ENCODE results near the gene SLC25A41. TPM values are rescaled to one million over a fixed set of nuclear protein-coding genes. Genes with fewer than 3 reads are reported as not detected.
A peak's percentile ranks its signal among the peaks of the same experiment; 100 is the strongest.

Gene SLC25A41
- total and polyA plus RNA-seq, 2 of the 13 experiments (the other 11 are each of a cell fraction or from before 2014, with no cell fraction given): 0.33 to 0.95 TPM

DNA sequence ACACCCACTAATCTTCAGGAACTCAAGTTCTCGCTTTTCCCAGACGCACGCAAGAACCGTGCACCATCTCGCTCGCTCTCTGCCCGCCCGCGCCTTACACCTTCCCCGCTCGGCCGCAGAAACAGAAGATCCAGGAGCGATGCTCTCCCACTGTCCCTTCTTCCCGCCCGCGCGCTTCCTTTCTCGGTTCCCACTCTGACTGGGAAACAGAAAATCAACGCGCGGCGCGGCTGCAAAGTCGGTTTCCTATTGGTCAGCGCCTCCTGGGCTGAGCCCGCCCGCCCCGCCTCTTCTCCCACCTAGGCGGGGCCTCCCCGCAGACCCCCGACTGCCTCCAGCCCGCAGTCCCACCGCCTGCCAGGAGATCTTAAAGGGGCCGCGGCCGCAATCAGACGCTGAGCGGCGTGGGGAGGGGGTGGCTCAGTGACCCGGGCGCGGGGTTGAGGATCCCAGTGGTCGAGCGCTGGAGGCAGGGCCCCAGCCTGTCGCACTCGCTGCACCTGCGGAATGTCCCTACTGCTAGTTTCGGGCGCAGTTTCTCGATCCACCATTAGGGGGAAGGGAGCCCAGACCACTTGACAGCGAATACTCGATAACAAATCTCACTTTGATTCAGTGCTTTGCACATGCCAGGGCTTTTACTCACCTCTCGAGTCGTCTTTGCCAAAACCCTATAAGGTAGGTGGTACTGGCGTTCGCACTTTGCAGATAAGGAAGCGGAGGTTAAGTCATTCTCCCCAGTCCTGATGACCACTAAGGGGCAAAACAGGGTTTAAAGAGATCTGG lies 26.7 kb upstream of the SLC25A41 start (continued):
- TF ChIP-seq ZNF318 (CRISPR knock-in tag; IDR thresholded peaks at IDR 0.05) (peak; percentile 42; the same call in 1 of the 2 replicates), TEF (CRISPR knock-in tag; IDR thresholded peaks at IDR 0.05) (0 out of 2 replicates have a peak, but pooled peaks have one; percentile 25), MTF1 (CRISPR knock-in tag; IDR thresholded peaks at IDR 0.05) (no peak), ERF (CRISPR knock-in tag; IDR thresholded peaks at IDR 0.05) (peak; percentile 59; the same call in 1 of the 2 replicates), ZNF12 (CRISPR knock-in tag; IDR thresholded peaks at IDR 0.05) (0 out of 2 replicates have a peak, but pooled peaks have one; percentile 40), POLR2A (IDR thresholded peaks at IDR 0.05; ENCODE audit: insufficient read depth in 1 of 2, low read depth in 2 of 2, low read length in 2 of 2) (peak in 1 of 2 experiments; percentile 43; a peak in 1 of 4 replicates), ZNF34 (CRISPR knock-in tag; IDR thresholded peaks at IDR 0.05; ENCODE audit: borderline replicate concordance) (peak; percentile 87; the same call in 1 of the 2 replicates), ZNF430 (CRISPR knock-in tag; IDR thresholded peaks at IDR 0.05) (0 out of 2 replicates have a peak, but pooled peaks have one; percentile 37), NR2F6 (IDR thresholded peaks at IDR 0.05) (no peak), NR2F6 (CRISPR knock-in tag; IDR thresholded peaks at IDR 0.05) (no peak), NRL (CRISPR knock-in tag; IDR thresholded peaks at IDR 0.05; ENCODE audit: borderline replicate concordance) (0 out of 2 replicates have a peak, but pooled peaks have one; percentile 12), ZNF607 (CRISPR knock-in tag; IDR thresholded peaks at IDR 0.05; ENCODE audit: borderline replicate concordance) (peak; percentile 78; the same call in 1 of the 2 replicates), ZNF331 (CRISPR knock-in tag; IDR thresholded peaks at IDR 0.05) (peak; percentile 32; the same call in 1 of the 2 replicates), ELF1 (CRISPR knock-in tag; IDR thresholded peaks at IDR 0.05) (peak; percentile 71), HDAC1 (CRISPR knock-in tag; IDR thresholded peaks at IDR 0.05) (peak; percentile 82)
- TF ChIP-seq, protein P1, sequence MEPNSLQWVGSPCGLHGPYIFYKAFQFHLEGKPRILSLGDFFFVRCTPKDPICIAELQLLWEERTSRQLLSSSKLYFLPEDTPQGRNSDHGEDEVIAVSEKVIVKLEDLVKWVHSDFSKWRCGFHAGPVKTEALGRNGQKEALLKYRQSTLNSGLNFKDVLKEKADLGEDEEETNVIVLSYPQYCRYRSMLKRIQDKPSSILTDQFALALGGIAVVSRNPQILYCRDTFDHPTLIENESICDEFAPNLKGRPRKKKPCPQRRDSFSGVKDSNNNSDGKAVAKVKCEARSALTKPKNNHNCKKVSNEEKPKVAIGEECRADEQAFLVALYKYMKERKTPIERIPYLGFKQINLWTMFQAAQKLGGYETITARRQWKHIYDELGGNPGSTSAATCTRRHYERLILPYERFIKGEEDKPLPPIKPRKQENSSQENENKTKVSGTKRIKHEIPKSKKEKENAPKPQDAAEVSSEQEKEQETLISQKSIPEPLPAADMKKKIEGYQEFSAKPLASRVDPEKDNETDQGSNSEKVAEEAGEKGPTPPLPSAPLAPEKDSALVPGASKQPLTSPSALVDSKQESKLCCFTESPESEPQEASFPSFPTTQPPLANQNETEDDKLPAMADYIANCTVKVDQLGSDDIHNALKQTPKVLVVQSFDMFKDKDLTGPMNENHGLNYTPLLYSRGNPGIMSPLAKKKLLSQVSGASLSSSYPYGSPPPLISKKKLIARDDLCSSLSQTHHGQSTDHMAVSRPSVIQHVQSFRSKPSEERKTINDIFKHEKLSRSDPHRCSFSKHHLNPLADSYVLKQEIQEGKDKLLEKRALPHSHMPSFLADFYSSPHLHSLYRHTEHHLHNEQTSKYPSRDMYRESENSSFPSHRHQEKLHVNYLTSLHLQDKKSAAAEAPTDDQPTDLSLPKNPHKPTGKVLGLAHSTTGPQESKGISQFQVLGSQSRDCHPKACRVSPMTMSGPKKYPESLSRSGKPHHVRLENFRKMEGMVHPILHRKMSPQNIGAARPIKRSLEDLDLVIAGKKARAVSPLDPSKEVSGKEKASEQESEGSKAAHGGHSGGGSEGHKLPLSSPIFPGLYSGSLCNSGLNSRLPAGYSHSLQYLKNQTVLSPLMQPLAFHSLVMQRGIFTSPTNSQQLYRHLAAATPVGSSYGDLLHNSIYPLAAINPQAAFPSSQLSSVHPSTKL (CRISPR knock-in tag; IDR thresholded peaks at IDR 0.05): peak; percentile 27; the same call in 1 of the 2 replicates

Measured in HepG2 (cell line).